HepG2 (cell line): ENCODE measurements around the gene BICRAL. TPM values are rescaled to one million over a fixed set of nuclear protein-coding genes. Genes with fewer than 3 reads are reported as not detected.

Experiments used
- ATF7 ChIP-seq, 2 experiments: fragments of 450-650 bp in 1 of 2; sonication (generic) in 1 of 2; formaldehyde crosslinking in 1 of 2; IDR thresholded peaks; 2 replicates each; pipeline versions ENCODE4 v1.4.0 to v1.6.1; 2016 to 2020; ENCODE audit warnings: antibody characterized with exemption in 1 of 2, mild to moderate bottlenecking in 1 of 2, missing genetic modification reagents in 1 of 2
- DMAP1 ChIP-seq: IDR thresholded peaks from 2 replicates; pipeline ENCODE4 v1.6.1; 2016
- GABPA ChIP-seq, 2 experiments: IDR thresholded peaks; 2 replicates each; pipeline ENCODE4 v1.6.1; 2011 to 2016; ENCODE audit warnings: low read depth in 2 of 2, low read length in 1 of 2, missing biosample characterization in 1 of 2, missing genetic modification characterization in 1 of 2
- MIER3 ChIP-seq: IDR thresholded peaks from 2 replicates; pipeline ENCODE4 v1.6.1; 2016; ENCODE audit warnings: missing compliant biosample characterization, borderline replicate concordance
- NCOA5 ChIP-seq: sonication (generic); formaldehyde crosslinking; IDR thresholded peaks from 2 replicates; pipeline ENCODE4 v1.4.0; 2020; ENCODE audit warnings: missing genetic modification reagents
- NFE2L1 ChIP-seq: sonication (generic); formaldehyde crosslinking; IDR thresholded peaks from 2 replicates; pipeline ENCODE4 v1.4.0; 2020; ENCODE audit warnings: missing genetic modification reagents, mild to moderate bottlenecking, borderline replicate concordance
- PHF21A ChIP-seq: sonication (generic); formaldehyde crosslinking; IDR thresholded peaks from 2 replicates; pipeline ENCODE4 v1.5.0; 2020; ENCODE audit warnings: mild to moderate bottlenecking, missing genetic modification reagents
- SP5 ChIP-seq: IDR thresholded peaks from 2 replicates; pipeline ENCODE4 v1.6.1; 2016; ENCODE audit warnings: low read depth, borderline replicate concordance
- TAF1 ChIP-seq: sonication (generic); formaldehyde crosslinking; IDR thresholded peaks from 2 replicates; pipeline ENCODE4 v1.4.0; 2020; ENCODE audit warnings: missing genetic modification reagents
- TIGD3 ChIP-seq: sonication (generic); formaldehyde crosslinking; IDR thresholded peaks from 2 replicates; pipeline ENCODE4 v1.5.1; 2020; ENCODE audit warnings: mild to moderate bottlenecking, missing genetic modification reagents, borderline replicate concordance
- U2AF1 ChIP-seq: fragments of 200-400 bp; formaldehyde crosslinking; optimal IDR thresholded peaks from 2 replicates; pipeline ENCODE3; 2017; ENCODE audit warnings: mild to moderate bottlenecking, low read depth, low read length
- ZBTB7B ChIP-seq: sonication (generic); formaldehyde crosslinking; IDR thresholded peaks from 2 replicates; pipeline ENCODE4 v1.4.0; 2020; ENCODE audit warnings: missing genetic modification reagents
- ZKSCAN8 ChIP-seq: IDR thresholded peaks from 2 replicates; pipeline ENCODE4 v1.6.1; 2016; ENCODE audit warnings: borderline replicate concordance, missing genetic modification reagents, missing compliant biosample characterization
- ZNF101 ChIP-seq: sonication (generic); formaldehyde crosslinking; IDR thresholded peaks from 2 replicates; pipeline ENCODE4 v1.4.0; 2020; ENCODE audit warnings: mild to moderate bottlenecking, low read depth, missing genetic modification reagents, borderline replicate concordance
- ZNF142 ChIP-seq: sonication (generic); formaldehyde crosslinking; IDR thresholded peaks from 2 replicates; pipeline ENCODE4 v1.4.0; 2020; ENCODE audit warnings: missing genetic modification reagents
- ZNF260 ChIP-seq: sonication (generic); formaldehyde crosslinking; IDR thresholded peaks from 2 replicates; pipeline ENCODE4 v1.4.0; 2020; ENCODE audit warnings: missing genetic modification reagents, low read depth, mild to moderate bottlenecking, borderline replicate concordance
- ZNF460 ChIP-seq: sonication (generic); formaldehyde crosslinking; IDR thresholded peaks from 2 replicates; pipeline ENCODE4 v1.5.1; 2020; ENCODE audit warnings: missing genetic modification reagents, mild to moderate bottlenecking, borderline replicate concordance
- polyA plus RNA-seq, 8 experiments: library from polyadenylated mRNA; depleted of rRNA in 3 of 8; stranded (reverse) in 7 of 8; unstranded in 1 of 8; fragments of >200 nt; fragmentation: Illumina TruSeq in 4 of 8; extraction: Trizol in 4 of 8; gene quantifications; 2 replicates each; pipeline versions ENCODE4 v1.2.1 to v1.2.3, GENCODE V29; 2011 to 2016; ENCODE audit warnings: low read depth in 4 of 8, missing spikeins in 1 of 8, mixed read lengths in 1 of 8; ENCODE audit not compliant: insufficient read depth in 1 of 8
- total RNA-seq, 5 experiments: library from RNA; depleted of rRNA; stranded (reverse); fragments of >200 nt; fragmentation: Illumina TruSeq; extraction: Trizol; gene quantifications; 2 replicates each; pipeline ENCODE4 v1.2.3, GENCODE V29; 2016; ENCODE audit warnings: low read depth in 1 of 5
- TF ChIP-seq, protein P1 (sequence below): sonication (generic); formaldehyde crosslinking; IDR thresholded peaks from 2 replicates; pipeline ENCODE4 v1.4.0; 2020; ENCODE audit warnings: missing genetic modification reagents
- TF ChIP-seq, protein P2 (sequence below): IDR thresholded peaks from 2 replicates; pipeline ENCODE4 v1.6.1; 2016; ENCODE audit warnings: low read depth, borderline replicate concordance

BICRAL gene
- total and polyA plus RNA-seq, 2 of the 13 experiments (the other 11 are each of a cell fraction or from before 2014, with no cell fraction given): 5.0 to 13.5 TPM

DNA sequence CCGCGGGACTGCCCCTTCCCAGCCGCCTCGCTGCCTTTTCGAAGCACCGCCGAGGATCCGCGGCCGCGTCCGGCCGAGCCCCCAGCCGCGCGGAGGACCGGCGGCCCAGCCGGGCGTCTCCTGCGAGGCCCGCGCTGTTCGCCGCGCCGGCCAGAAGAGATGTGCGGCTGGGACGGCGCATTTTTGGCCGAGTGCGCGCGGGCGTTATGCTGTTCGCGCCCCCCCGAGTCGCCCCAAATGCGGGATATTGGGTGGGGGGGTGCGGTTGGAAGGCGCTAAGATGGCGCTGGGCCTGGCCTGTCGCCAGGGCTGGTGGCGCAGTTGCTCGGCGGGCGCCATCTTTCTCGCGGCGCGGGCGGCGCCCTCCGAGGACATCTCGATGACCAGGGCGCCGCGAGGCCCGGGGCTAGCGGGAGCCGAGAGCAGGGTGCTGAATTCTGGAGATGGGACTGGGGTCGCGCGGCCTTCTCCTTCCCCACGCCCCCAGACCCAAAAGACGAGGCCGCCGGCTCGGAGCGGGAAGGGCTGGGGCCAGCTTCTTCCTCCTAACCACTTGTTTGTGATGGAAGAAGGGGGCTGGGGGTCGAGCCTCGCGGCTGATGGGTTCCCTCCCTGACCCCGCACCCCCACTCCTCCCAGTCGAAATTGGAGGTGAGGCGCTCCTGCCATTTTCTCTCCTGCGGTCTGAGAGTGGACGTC, 1.5 kb downstream of the BICRAL start (continued):
- TF ChIP-seq ZNF142 (CRISPR knock-in tag) (peak; percentile 92; the same call in 1 of the 2 replicates), TAF1 (CRISPR knock-in tag) (peak; percentile 98), SP5 (no peak), ZNF460 (no peak; the same call in 1 of the 2 replicates), NFE2L1 (CRISPR knock-in tag) (no peak), ATF7 (IDR thresholded peaks at IDR 0.05) (no peak), ATF7 (CRISPR knock-in tag; IDR thresholded peaks at IDR 0.05) (0 out of 2 replicates have a peak, but pooled peaks have one; percentile 61), GABPA (IDR thresholded peaks at IDR 0.05; ENCODE audit: low read depth, low read length) (no peak), GABPA (CRISPR knock-in tag; IDR thresholded peaks at IDR 0.05; ENCODE audit: low read depth) (0 out of 2 replicates have a peak, but pooled peaks have one; percentile 27), ZBTB7B (peak; percentile 78), ZNF260 (CRISPR knock-in tag) (no peak), PHF21A (no peak; the same call in 1 of the 2 replicates), U2AF1 (no peak), DMAP1 (CRISPR knock-in tag) (peak; percentile 99), ZNF101 (CRISPR knock-in tag) (peak; percentile 87; the same call in 1 of the 2 replicates), ZKSCAN8 (CRISPR knock-in tag) (no peak), TIGD3 (CRISPR knock-in tag) (no peak), MIER3 (peak; percentile 16; the same call in 1 of the 2 replicates), NCOA5 (peak; percentile 83)
- TF ChIP-seq, protein P1, sequence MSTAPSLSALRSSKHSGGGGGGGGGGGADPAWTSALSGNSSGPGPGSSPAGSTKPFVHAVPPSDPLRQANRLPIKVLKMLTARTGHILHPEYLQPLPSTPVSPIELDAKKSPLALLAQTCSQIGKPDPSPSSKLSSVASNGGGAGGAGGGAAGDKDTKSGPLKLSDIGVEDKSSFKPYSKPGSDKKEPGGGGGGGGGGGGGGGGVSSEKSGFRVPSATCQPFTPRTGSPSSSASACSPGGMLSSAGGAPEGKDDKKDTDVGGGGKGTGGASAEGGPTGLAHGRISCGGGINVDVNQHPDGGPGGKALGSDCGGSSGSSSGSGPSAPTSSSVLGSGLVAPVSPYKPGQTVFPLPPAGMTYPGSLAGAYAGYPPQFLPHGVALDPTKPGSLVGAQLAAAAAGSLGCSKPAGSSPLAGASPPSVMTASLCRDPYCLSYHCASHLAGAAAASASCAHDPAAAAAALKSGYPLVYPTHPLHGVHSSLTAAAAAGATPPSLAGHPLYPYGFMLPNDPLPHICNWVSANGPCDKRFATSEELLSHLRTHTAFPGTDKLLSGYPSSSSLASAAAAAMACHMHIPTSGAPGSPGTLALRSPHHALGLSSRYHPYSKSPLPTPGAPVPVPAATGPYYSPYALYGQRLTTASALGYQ: no peak; the same call in 1 of the 2 replicates
- TF ChIP-seq, protein P2, sequence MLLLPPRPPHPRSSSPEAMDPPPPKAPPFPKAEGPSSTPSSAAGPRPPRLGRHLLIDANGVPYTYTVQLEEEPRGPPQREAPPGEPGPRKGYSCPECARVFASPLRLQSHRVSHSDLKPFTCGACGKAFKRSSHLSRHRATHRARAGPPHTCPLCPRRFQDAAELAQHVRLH (CRISPR knock-in tag): peak; percentile 84; the same call in 1 of the 2 replicates
